Measurements from ENCODE around the gene PFDN1. TPM values are rescaled to one million over a fixed set of nuclear protein-coding genes. Genes with fewer than 3 reads are reported as not detected.

The PFDN1 gene
- total RNA-seq, 3 donors from 2014 or later (not counting 1 experiment from before 2014, with no cell fraction given): 28.0 to 39.1 (median 37.6) TPM

- WGBS (ENCODE audit: insufficient coverage): 89% methylated on average over 1 of the region's 1 CpG
- no peak overlapping the region for H3K27ac ChIP-seq (ENCODE audit: low read length)
- no peak for ATAC-seq
- H3K4me3 ChIP-seq (ENCODE audit: low read length): no peak overlapping the region
- no peak for TF ChIP-seq CTCF (IDR thresholded peaks at IDR 0.05)
- intact Hi-C loops (cut with micrococcal nuclease): no loop called here
- no peak for DNase-seq
- H3K9me3 Mint-ChIP-seq: no peaks in the 10 kb centered on the region
- H3K36me3 Mint-ChIP-seq: no peaks in the 10 kb centered on the region
- peaks cover 2% of the 10 kb centered on the region for H3K27me3 ChIP-seq (ENCODE audit: control insufficient read depth, insufficient read depth, low read length)
- no peak overlapping the region for H3K4me3 Mint-ChIP-seq
- no peaks in the 10 kb centered on the region for H3K9me3 ChIP-seq (ENCODE audit: control insufficient read depth, insufficient read depth, low read length)
- no peak overlapping the region for H3K27ac Mint-ChIP-seq
- no peaks in the 10 kb centered on the region for H3K36me3 ChIP-seq (ENCODE audit: control insufficient read depth, insufficient read depth, low read length)
- H3K4me1 Mint-ChIP-seq: peaks cover 8 to 10% of the 10 kb centered on the region in 2 donors
- peaks cover 8% of the 10 kb centered on the region for H3K4me1 ChIP-seq (ENCODE audit: control insufficient read depth, insufficient read depth, low read length)
- peaks cover 2 to 6% of the 10 kb centered on the region in 2 donors for H3K27me3 Mint-ChIP-seq (ENCODE audit: low read depth in 2 of 2)
Observed at GRCh38 chr5:140215276-140215675, 87.6 kb downstream of the PFDN1 start.

DNA sequence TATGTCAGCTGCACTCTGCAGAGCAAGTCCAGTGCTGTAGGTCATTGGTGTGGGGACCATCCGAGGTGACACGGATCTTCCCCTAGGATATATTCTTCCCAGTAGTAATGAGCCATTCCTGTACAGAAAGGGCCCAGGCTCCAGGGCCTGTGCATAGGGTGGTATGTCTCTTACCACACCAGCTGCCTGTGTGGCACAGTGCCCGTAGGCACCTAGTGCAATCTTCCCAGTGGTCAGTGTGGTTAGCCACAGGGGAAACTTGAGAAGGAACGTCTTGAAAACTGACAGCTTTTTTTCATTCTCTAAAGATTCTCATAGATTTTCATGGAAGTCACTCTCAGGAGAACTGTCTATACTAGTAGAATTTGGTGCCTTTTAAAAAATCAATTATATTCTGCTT lies 88.1 kb downstream of the PFDN1 start:
- ATAC-seq (peak in 2 of 3 donors; percentile 46 to 70), DNase-seq (peak in 1 of 2 donors; percentile 33)
- Mint-ChIP-seq H3K4me3 (no peak overlapping the region), H3K27ac (no peak overlapping the region), H3K27me3 (ENCODE audit: low read depth in 2 of 2) (peaks cover 2 to 6% of the 10 kb centered on the region in 2 donors), H3K36me3 (no peaks in the 10 kb centered on the region), H3K4me1 (peaks cover 8 to 10% of the 10 kb centered on the region in 2 donors), H3K9me3 (no peaks in the 10 kb centered on the region)
- TF ChIP-seq CTCF (IDR thresholded peaks at IDR 0.05): no peak
- Histone ChIP-seq H3K27ac (ENCODE audit: low read length) (no peak overlapping the region), H3K4me1 (ENCODE audit: control insufficient read depth, insufficient read depth, low read length) (peaks cover 8% of the 10 kb centered on the region), H3K36me3 (ENCODE audit: control insufficient read depth, insufficient read depth, low read length) (no peaks in the 10 kb centered on the region), H3K27me3 (ENCODE audit: control insufficient read depth, insufficient read depth, low read length) (peaks cover 2% of the 10 kb centered on the region), H3K4me3 (ENCODE audit: low read length) (no peak overlapping the region), H3K9me3 (ENCODE audit: control insufficient read depth, insufficient read depth, low read length) (no peaks in the 10 kb centered on the region)
- intact Hi-C loops (cut with micrococcal nuclease): no loop called here
- 48% methylated on average over 4 of the region's 4 CpGs for WGBS (ENCODE audit: insufficient coverage)

DNA sequence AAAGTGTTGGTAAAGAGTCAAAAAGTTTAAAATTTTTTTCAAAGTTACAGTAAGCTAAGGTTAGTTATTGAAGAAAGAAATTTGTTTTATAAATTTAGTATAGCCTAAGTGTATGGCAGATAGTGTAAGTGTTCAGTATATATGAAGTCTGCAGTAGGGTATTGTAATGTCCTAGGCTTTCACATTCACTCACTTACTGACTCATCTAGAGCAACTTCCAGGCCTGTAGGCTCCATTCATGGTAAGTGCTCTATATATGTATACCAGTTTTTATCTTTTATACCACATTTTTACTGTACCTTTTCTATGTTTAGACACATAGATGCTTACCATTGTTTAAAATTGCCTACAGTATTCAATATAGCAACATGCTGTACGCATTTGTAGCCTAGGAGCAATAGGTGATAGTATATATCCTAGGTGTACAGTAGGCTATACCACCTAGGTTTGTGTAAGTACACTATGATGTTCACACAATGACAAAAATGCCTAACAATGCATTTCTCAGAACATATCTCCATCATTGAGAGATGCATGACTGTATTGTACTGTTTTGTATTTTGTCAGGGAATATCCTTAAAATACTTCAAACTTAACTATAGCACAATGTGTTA lies 89.4 kb downstream of the PFDN1 start:
- no peak for DNase-seq

More for the DNA sequence above, 89.4 kb downstream of the PFDN1 start:
- Histone ChIP-seq H3K4me1 (ENCODE audit: control insufficient read depth, insufficient read depth, low read length) (peaks cover 8% of the 10 kb centered on the region), H3K27ac (ENCODE audit: low read length) (no peak overlapping the region), H3K27me3 (ENCODE audit: control insufficient read depth, insufficient read depth, low read length) (peaks cover 2% of the 10 kb centered on the region), H3K9me3 (ENCODE audit: control insufficient read depth, insufficient read depth, low read length) (no peaks in the 10 kb centered on the region), H3K4me3 (ENCODE audit: low read length) (no peak overlapping the region), H3K36me3 (ENCODE audit: control insufficient read depth, insufficient read depth, low read length) (no peaks in the 10 kb centered on the region)
- no CpG with 5 or more reads among the region's 1 CpG for WGBS (ENCODE audit: insufficient coverage)
- no peak for ATAC-seq
- Mint-ChIP-seq H3K4me3 (no peak overlapping the region), H3K27me3 (ENCODE audit: low read depth in 2 of 2) (peaks cover 2 to 6% of the 10 kb centered on the region in 2 donors), H3K4me1 (peaks cover 8 to 10% of the 10 kb centered on the region in 2 donors), H3K27ac (no peak overlapping the region), H3K36me3 (no peaks in the 10 kb centered on the region), H3K9me3 (no peaks in the 10 kb centered on the region)
- TF ChIP-seq CTCF (IDR thresholded peaks at IDR 0.05): no peak
- intact Hi-C loops (cut with micrococcal nuclease): no loop called here
